H9 (cell line): ENCODE results near the gene ITGAE. TPM values are rescaled to one million over a fixed set of nuclear protein-coding genes. Genes with fewer than 3 reads are reported as not detected.

Experiments
- DNase-seq: peaks from one replicate; pipeline ENCODE4 v3.0.0-alpha.2; 2017
- H2AFZ ChIP-seq: one replicate; pipeline ENCODE4 v1.6.1; 2013; ENCODE audit warnings: mild to moderate bottlenecking, low read length, control low read depth, moderate library complexity
- H2AK5ac ChIP-seq: 2 replicates; pipeline ENCODE4 v1.6.1; 2013; ENCODE audit warnings: low read length, control low read depth, mixed read lengths; ENCODE audit not compliant: insufficient read length
- H2BK120ac ChIP-seq: one replicate; pipeline ENCODE4 v1.6.1; 2013; ENCODE audit warnings: low read depth, mild to moderate bottlenecking, low read length, control low read depth, inconsistent platforms; ENCODE audit not compliant: poor library complexity, severe bottlenecking
- H2BK12ac ChIP-seq: 2 replicates; pipeline ENCODE4 v1.6.1; 2013; ENCODE audit warnings: low read length, control low read depth, mixed read lengths, low read depth; ENCODE audit not compliant: insufficient read length
- H2BK15ac ChIP-seq: 2 replicates; pipeline ENCODE4 v1.6.1; 2013; ENCODE audit warnings: low read depth, low read length, control low read depth
- H2BK20ac ChIP-seq: one replicate; pipeline ENCODE4 v1.6.1; 2013; ENCODE audit warnings: low read depth, mild to moderate bottlenecking, low read length, control low read depth, inconsistent platforms; ENCODE audit not compliant: poor library complexity, severe bottlenecking
- H2BK5ac ChIP-seq: 2 replicates; pipeline ENCODE4 v1.6.1; 2013; ENCODE audit warnings: low read length, control low read depth, mixed read lengths; ENCODE audit not compliant: insufficient read length
- H3K14ac ChIP-seq: 2 replicates; pipeline ENCODE4 v1.6.1; 2013; ENCODE audit warnings: low read length, control low read depth; ENCODE audit not compliant: insufficient read depth
- H3K18ac ChIP-seq: 2 replicates; pipeline ENCODE4 v1.6.1; 2013; ENCODE audit warnings: low read depth, mild to moderate bottlenecking, mixed read lengths, low read length, control low read depth; ENCODE audit not compliant: insufficient read length
- H3K23ac ChIP-seq: 2 replicates; pipeline ENCODE4 v1.6.1; 2013; ENCODE audit warnings: low read length, control low read depth, mixed read lengths, low read depth; ENCODE audit not compliant: insufficient read length
- H3K23me2 ChIP-seq: 2 replicates; pipeline ENCODE4 v1.6.1; 2013; ENCODE audit warnings: low read depth, mild to moderate bottlenecking, mixed read lengths, low read length, control low read depth; ENCODE audit not compliant: insufficient read length, poor library complexity, severe bottlenecking
- H3K27ac ChIP-seq: 2 replicates; pipeline ENCODE4 v1.5.1; 2013; ENCODE audit warnings: low read length, control low read depth, mixed read lengths, low read depth; ENCODE audit not compliant: insufficient read length
- H3K27me3 ChIP-seq: 2 replicates; pipeline ENCODE4 v1.6.1; 2013; ENCODE audit warnings: low read length, control low read depth, inconsistent platforms; ENCODE audit not compliant: insufficient read depth
- H3K4ac ChIP-seq: 2 replicates; pipeline ENCODE4 v1.6.1; 2013; ENCODE audit warnings: low read depth, mild to moderate bottlenecking, control low read depth, inconsistent platforms, low read length, moderate library complexity
- H3K4me1 ChIP-seq: 2 replicates; pipeline ENCODE4 v1.6.1; 2013; ENCODE audit warnings: low read length, control low read depth, inconsistent platforms; ENCODE audit not compliant: insufficient read depth
- H3K4me2 ChIP-seq: 2 replicates; pipeline ENCODE4 v1.6.1; 2013; ENCODE audit warnings: low read length, control low read depth, mixed read lengths; ENCODE audit not compliant: insufficient read length, insufficient read depth
- H3K56ac ChIP-seq: 2 replicates; pipeline ENCODE4 v1.6.1; 2013; ENCODE audit warnings: low read depth, mild to moderate bottlenecking, mixed read lengths, low read length, control low read depth; ENCODE audit not compliant: insufficient read length
- H3K79me1 ChIP-seq: 2 replicates; pipeline ENCODE4 v1.6.1; 2013; ENCODE audit warnings: low read depth, mild to moderate bottlenecking, moderate library complexity, low read length, control low read depth, inconsistent platforms; ENCODE audit not compliant: insufficient read depth, poor library complexity, severe bottlenecking
- H3K79me2 ChIP-seq: 2 replicates; pipeline ENCODE4 v1.6.1; 2013; ENCODE audit warnings: low read length, control low read depth, inconsistent platforms; ENCODE audit not compliant: insufficient read depth
- H3K9ac ChIP-seq: 2 replicates; pipeline ENCODE4 v1.6.1; 2013; ENCODE audit warnings: low read length, control low read depth, mixed read lengths; ENCODE audit not compliant: insufficient read length; ENCODE audit errors: extremely low read depth
- H3K9me3 ChIP-seq: one replicate; pipeline ENCODE4 v1.6.1; 2013; ENCODE audit warnings: low read depth, low read length, inconsistent platforms; ENCODE audit not compliant: control insufficient read depth
- H3T11ph ChIP-seq: one replicate; pipeline ENCODE4 v1.6.1; 2013; ENCODE audit warnings: mild to moderate bottlenecking, low read length, control low read depth, inconsistent platforms
- H4K20me1 ChIP-seq: one replicate; pipeline ENCODE4 v1.6.1; 2013; ENCODE audit not compliant: control insufficient read depth, insufficient read length, insufficient read depth
- H4K5ac ChIP-seq: 2 replicates; pipeline ENCODE4 v1.6.1; 2013; ENCODE audit warnings: low read depth, mild to moderate bottlenecking, mixed read lengths, low read length, control low read depth; ENCODE audit not compliant: insufficient read length
- H4K8ac ChIP-seq: replicated peaks from 2 replicates; pipeline ENCODE4 v1.6.1; 2013; ENCODE audit warnings: low read length, control low read depth, mixed read lengths, low read depth; ENCODE audit not compliant: insufficient read length
- H4K91ac ChIP-seq: 2 replicates; pipeline ENCODE4 v1.6.1; 2013; ENCODE audit warnings: low read depth, mild to moderate bottlenecking, moderate library complexity, mixed read lengths, low read length, control low read depth; ENCODE audit not compliant: insufficient read length
- H3K27ac Mint-ChIP-seq, 3 experiments: 2 replicates in 2 of 3; 3 replicates in 1 of 3; pipeline ENCODE4 v1.8.0; 2020 to 2021; ENCODE audit warnings: mixed read lengths in 3 of 3, mild to moderate bottlenecking in 1 of 3, moderate library complexity in 1 of 3
- H3K27me3 Mint-ChIP-seq: 2 replicates; pipeline ENCODE4 v1.8.0; 2021; ENCODE audit warnings: low read depth, mild to moderate bottlenecking, moderate library complexity, mixed read lengths
- H3K36me3 Mint-ChIP-seq, 3 experiments: 2 replicates in 2 of 3; 3 replicates in 1 of 3; pipeline ENCODE4 v1.8.0; 2020 to 2021; ENCODE audit warnings: low read depth in 3 of 3, mixed read lengths in 3 of 3; ENCODE audit not compliant: insufficient read depth in 1 of 3
- H3K4me1 Mint-ChIP-seq, 2 experiments: 2 replicates each; pipeline ENCODE4 v1.8.0; 2020; ENCODE audit warnings: mixed read lengths in 2 of 2
- H3K4me3 Mint-ChIP-seq, 2 experiments: 2 replicates in 1 of 2; 3 replicates in 1 of 2; pipeline ENCODE4 v1.8.0; 2020 to 2021; ENCODE audit warnings: mild to moderate bottlenecking in 2 of 2, mixed read lengths in 2 of 2, moderate library complexity in 1 of 2
- H3K9me3 Mint-ChIP-seq, 2 experiments: 2 replicates in 1 of 2; 3 replicates in 1 of 2; pipeline ENCODE4 v1.8.0; 2020; ENCODE audit warnings: mild to moderate bottlenecking in 2 of 2, mixed read lengths in 2 of 2, moderate library complexity in 1 of 2
- WGBS: extraction: QIAGEN DNeasy Blood & Tissue Kit; methylation state at CpG from one replicate; pipeline ENCODE4 v1.1.7; 2013; ENCODE audit warnings: missing lambda C conversion rate, low lambda C conversion rate, mixed read lengths; ENCODE audit not compliant: insufficient read length; ENCODE audit errors: extremely low coverage; 5-methylcytosine and 5-hydroxymethylcytosine counted together
- total RNA-seq: library from RNA; stranded (reverse); gene quantifications from 2 replicates; pipeline ENCODE4 v1.2.1, GENCODE V29; 2021
- TF ChIP-seq, protein P1 (sequence below): fragments of 200-600 bp; sonication (generic); conservative IDR thresholded peaks from 3 replicates; pipeline ENCODE4 v1.8.0; 2021; ENCODE audit warnings: antibody characterized with exemption, mild to moderate bottlenecking

ITGAE gene
- total RNA-seq, 1 experiment from 2014 or later: 23.5 TPM

DNA sequence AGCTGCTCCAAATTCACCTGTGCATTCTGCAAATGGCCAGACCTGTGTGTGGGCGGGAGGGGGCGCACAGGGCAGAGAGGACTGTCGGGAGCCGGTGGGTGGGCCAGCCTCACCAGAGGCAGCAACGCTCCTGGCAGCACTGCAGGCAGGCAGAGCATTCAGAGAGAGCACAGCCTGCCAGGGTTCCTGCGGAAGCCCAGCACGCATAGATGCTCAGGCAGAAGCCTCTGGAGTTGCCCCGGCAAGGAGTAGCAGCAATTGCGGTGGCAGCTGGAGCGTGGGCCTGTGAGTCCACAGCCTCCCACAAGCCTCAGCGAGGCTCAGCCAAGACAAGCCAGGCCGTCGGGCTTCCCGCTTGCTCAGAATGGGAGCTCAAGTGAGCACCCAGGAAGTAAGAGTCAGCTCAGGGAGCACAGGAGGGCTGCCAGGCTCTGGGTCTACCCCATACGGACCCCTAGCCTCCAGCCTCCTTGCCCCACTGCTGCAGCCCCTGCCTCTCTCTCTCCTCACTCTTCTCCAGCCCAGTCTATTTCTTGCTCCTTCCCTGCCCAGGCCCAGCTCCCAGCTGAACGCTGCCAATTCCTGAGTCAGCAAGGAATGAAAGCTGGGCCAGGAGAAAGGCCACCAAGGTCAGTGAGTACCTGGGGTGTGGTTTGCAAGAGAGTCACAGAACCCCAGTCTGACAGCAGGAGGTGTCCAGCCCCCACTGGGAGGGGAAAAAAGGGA lies 122.7 kb downstream of the ITGAE start:
- H2BK5ac ChIP-seq: no peak overlapping the region
- H4K20me1 ChIP-seq: no peaks in the 10 kb centered on the region
- peak; percentile 91 for DNase-seq
- no peaks in the 10 kb centered on the region for H3K79me1 ChIP-seq
- H3K23me2 ChIP-seq: no peaks in the 10 kb centered on the region
- Mint-ChIP-seq H3K27ac (peak overlapping the region in 1 of 3 experiments; percentile 82; a peak in 3 of 7 replicates), H3K36me3 (no peaks in the 10 kb centered on the region; a peak in 1 of 7 replicates), H3K27me3 (peaks cover 4% of the 10 kb centered on the region; the same call in 1 of the 2 replicates), H3K9me3 (no peaks in the 10 kb centered on the region), H3K4me3 (no peak overlapping the region; a peak in 1 of 5 replicates), H3K4me1 (peaks cover 11 to 19% of the 10 kb centered on the region in 2 experiments)
- no peak overlapping the region for H4K91ac ChIP-seq
- H2BK15ac ChIP-seq: no peak overlapping the region
- no peak overlapping the region for H2AFZ ChIP-seq
- H3K9ac ChIP-seq: no peak overlapping the region
- H3K9me3 ChIP-seq: no peaks in the 10 kb centered on the region
- H3K4ac ChIP-seq: no peak overlapping the region
- no peak overlapping the region for H3K18ac ChIP-seq
- no peak overlapping the region for H3T11ph ChIP-seq
- no peak overlapping the region for H2AK5ac ChIP-seq
- H2BK20ac ChIP-seq: no peak overlapping the region
- H3K27ac ChIP-seq: no peak overlapping the region
- no peaks in the 10 kb centered on the region for H3K4me1 ChIP-seq
- H4K8ac ChIP-seq: no peak overlapping the region
- no peak overlapping the region for H2BK120ac ChIP-seq
- H3K14ac ChIP-seq: no peak overlapping the region
- H3K4me2 ChIP-seq: no peak overlapping the region
- H4K5ac ChIP-seq: no peak overlapping the region
- TF ChIP-seq, protein P1, sequence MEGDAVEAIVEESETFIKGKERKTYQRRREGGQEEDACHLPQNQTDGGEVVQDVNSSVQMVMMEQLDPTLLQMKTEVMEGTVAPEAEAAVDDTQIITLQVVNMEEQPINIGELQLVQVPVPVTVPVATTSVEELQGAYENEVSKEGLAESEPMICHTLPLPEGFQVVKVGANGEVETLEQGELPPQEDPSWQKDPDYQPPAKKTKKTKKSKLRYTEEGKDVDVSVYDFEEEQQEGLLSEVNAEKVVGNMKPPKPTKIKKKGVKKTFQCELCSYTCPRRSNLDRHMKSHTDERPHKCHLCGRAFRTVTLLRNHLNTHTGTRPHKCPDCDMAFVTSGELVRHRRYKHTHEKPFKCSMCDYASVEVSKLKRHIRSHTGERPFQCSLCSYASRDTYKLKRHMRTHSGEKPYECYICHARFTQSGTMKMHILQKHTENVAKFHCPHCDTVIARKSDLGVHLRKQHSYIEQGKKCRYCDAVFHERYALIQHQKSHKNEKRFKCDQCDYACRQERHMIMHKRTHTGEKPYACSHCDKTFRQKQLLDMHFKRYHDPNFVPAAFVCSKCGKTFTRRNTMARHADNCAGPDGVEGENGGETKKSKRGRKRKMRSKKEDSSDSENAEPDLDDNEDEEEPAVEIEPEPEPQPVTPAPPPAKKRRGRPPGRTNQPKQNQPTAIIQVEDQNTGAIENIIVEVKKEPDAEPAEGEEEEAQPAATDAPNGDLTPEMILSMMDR: peak; percentile 53
- no peak overlapping the region for H2BK12ac ChIP-seq
- H3K23ac ChIP-seq: no peak overlapping the region
- no peaks in the 10 kb centered on the region for H3K27me3 ChIP-seq
- no peaks in the 10 kb centered on the region for H3K79me2 ChIP-seq
- no peak overlapping the region for H3K56ac ChIP-seq
- WGBS: no CpG with 5 or more reads among the region's 16 CpGs
